Natural killer cell treated with Interleukin-12 subunit alpha and Interleukin-12 subunit beta and Interleukin-15 and Interleukin-18, amount 100 ng/mL, for 72 hours (primary cell): ENCODE results near the gene KPNA1. TPM values are rescaled to one million over a fixed set of nuclear protein-coding genes. Genes with fewer than 3 reads are reported as not detected.

Experiments
- ATAC-seq, 2 donors: fragments of 150-1000 bp; cut with Tn5 transposase in 1 of 2; sonication (Bioruptor Pico), chemical (Tn5 transposase) in 1 of 2; 2 replicates each; pipeline ENCODE4 v1.10.0; 2021
- DNase-seq: peaks from one replicate; pipeline ENCODE4 v3.0.0; 2022; ENCODE audit warnings: low spot score
- H3K27ac Mint-ChIP-seq, 2 donors: 1 replicate in 1 of 2; 2 replicates in 1 of 2; pipeline ENCODE4 v1.8.0; 2022; ENCODE audit warnings: mixed read lengths in 2 of 2, mild to moderate bottlenecking in 1 of 2, moderate library complexity in 1 of 2
- H3K27me3 Mint-ChIP-seq, 2 donors: 1 replicate in 1 of 2; 2 replicates in 1 of 2; pipeline ENCODE4 v1.8.0; 2022; ENCODE audit warnings: mixed read lengths in 2 of 2
- H3K36me3 Mint-ChIP-seq: one replicate; pipeline ENCODE4 v1.8.0; 2022; ENCODE audit warnings: mixed read lengths
- H3K4me1 Mint-ChIP-seq, 2 donors: 1 replicate in 1 of 2; 2 replicates in 1 of 2; pipeline ENCODE4 v1.8.0; 2022; ENCODE audit warnings: low read depth in 2 of 2, mixed read lengths in 2 of 2, mild to moderate bottlenecking in 1 of 2
- H3K4me3 Mint-ChIP-seq: one replicate; pipeline ENCODE4 v1.8.0; 2022; ENCODE audit warnings: mixed read lengths
- H3K9me3 Mint-ChIP-seq: 2 replicates; pipeline ENCODE4 v1.8.0; 2022; ENCODE audit warnings: mixed read lengths
- total RNA-seq, 2 donors: library from RNA; stranded (reverse); gene quantifications; one replicate each; pipeline ENCODE4 v1.2.3, GENCODE V29; 2022

The KPNA1 gene
- total RNA-seq, 2 donors from 2014 or later, result 55.9 to 64.7 TPM

GRCh38 chr3:122410639-122411038 lies 104.1 kb downstream of the KPNA1 start:
- H3K4me1 Mint-ChIP-seq, result peaks cover 28 to 32% of the 10 kb centered on the region in 2 donors
- H3K9me3 Mint-ChIP-seq, result no peaks in the 10 kb centered on the region
- no peak for ATAC-seq
- no peak for DNase-seq
- no peak overlapping the region for H3K27ac Mint-ChIP-seq
- no peak overlapping the region for H3K4me3 Mint-ChIP-seq
- peaks cover 14% of the 10 kb centered on the region for H3K36me3 Mint-ChIP-seq
- no peaks in the 10 kb centered on the region for H3K27me3 Mint-ChIP-seq

GRCh38 chr3:122410111-122410510 lies 104.6 kb downstream of the KPNA1 start:
- H3K4me3 Mint-ChIP-seq, result no peak overlapping the region
- DNase-seq, result no peak
- H3K4me1 Mint-ChIP-seq, result peaks cover 24 to 27% of the 10 kb centered on the region in 2 donors
- H3K27me3 Mint-ChIP-seq, result no peaks in the 10 kb centered on the region
- H3K9me3 Mint-ChIP-seq, result no peaks in the 10 kb centered on the region
- peaks cover 11% of the 10 kb centered on the region for H3K36me3 Mint-ChIP-seq
- no peak for ATAC-seq
- H3K27ac Mint-ChIP-seq, result no peak overlapping the region

- no peaks in the 10 kb centered on the region for H3K27me3 Mint-ChIP-seq
- H3K4me1 Mint-ChIP-seq, result peaks cover 18 to 22% of the 10 kb centered on the region in 2 donors
- peak overlapping the region; percentile 60 for H3K4me3 Mint-ChIP-seq
- no peaks in the 10 kb centered on the region for H3K9me3 Mint-ChIP-seq
- ATAC-seq (no peak), DNase-seq (no peak)
- H3K27ac Mint-ChIP-seq, result peak overlapping the region; percentile 12 to 67
- H3K36me3 Mint-ChIP-seq, result peaks cover 6% of the 10 kb centered on the region
Measured at GRCh38 chr3:122409446-122409845, 105.3 kb downstream of the KPNA1 start.

GRCh38 chr3:122407946-122408345 lies 106.8 kb downstream of the KPNA1 start:
- H3K4me3 Mint-ChIP-seq, result no peak overlapping the region
- H3K27me3 Mint-ChIP-seq, result no peaks in the 10 kb centered on the region
- H3K9me3 Mint-ChIP-seq, result no peaks in the 10 kb centered on the region
- no peak overlapping the region for H3K27ac Mint-ChIP-seq
- DNase-seq, result no peak
- peaks cover 12 to 14% of the 10 kb centered on the region in 2 donors for H3K4me1 Mint-ChIP-seq
- H3K36me3 Mint-ChIP-seq, result peaks cover 14% of the 10 kb centered on the region
- ATAC-seq, result no peak

DNA sequence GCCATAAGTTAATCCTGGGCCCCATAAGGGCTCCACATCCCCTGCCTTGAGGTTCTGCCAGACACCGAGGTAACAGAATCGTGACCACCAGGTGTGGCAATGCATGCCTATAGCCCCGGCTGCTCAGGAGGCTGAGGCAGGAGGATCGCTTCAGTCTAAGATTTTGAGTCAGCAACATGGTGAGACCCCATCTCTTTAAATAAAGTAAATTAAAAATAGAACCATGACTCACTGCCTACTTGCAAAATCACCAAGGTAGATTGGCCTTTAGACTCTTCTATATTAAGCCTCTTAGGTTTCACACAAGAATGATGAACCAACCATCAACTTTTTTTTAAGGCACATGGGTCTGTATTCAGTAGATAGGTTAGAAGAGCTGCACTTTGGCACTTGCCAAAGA lies 108.5 kb downstream of the KPNA1 start:
- peaks cover 7 to 12% of the 10 kb centered on the region in 2 donors for H3K4me1 Mint-ChIP-seq
- H3K4me3 Mint-ChIP-seq, result no peak overlapping the region
- H3K27ac Mint-ChIP-seq, result no peak overlapping the region
- peaks cover 14% of the 10 kb centered on the region for H3K36me3 Mint-ChIP-seq
- DNase-seq (no peak), ATAC-seq (no peak)
- no peaks in the 10 kb centered on the region for H3K27me3 Mint-ChIP-seq
- H3K9me3 Mint-ChIP-seq, result no peaks in the 10 kb centered on the region

DNA sequence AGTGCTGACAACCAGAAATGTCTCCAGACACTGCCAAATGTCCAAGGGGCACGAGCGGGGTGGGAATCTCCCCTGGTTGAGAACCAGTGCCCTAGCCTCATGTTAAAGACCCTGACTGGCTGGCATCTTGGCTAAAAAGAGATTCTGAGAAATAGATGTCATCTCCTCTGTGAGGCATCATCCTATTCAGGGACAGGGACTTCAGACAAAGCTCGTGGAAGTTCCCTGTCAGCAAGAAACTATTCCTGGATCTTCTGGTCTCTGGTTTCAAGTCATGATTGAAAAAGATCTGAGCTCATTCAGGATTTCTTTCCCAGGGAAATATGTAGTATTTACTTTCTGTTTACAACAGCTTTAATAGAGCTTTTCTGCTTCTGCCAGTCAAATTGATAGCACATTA lies 109.7 kb downstream of the KPNA1 start:
- peaks cover 7 to 12% of the 10 kb centered on the region in 2 donors for H3K4me1 Mint-ChIP-seq
- no peaks in the 10 kb centered on the region for H3K9me3 Mint-ChIP-seq
- no peaks in the 10 kb centered on the region for H3K27me3 Mint-ChIP-seq
- H3K4me3 Mint-ChIP-seq, result no peak overlapping the region
- DNase-seq (no peak), ATAC-seq (no peak)
- no peak overlapping the region for H3K27ac Mint-ChIP-seq
- peaks cover 14% of the 10 kb centered on the region for H3K36me3 Mint-ChIP-seq

DNA sequence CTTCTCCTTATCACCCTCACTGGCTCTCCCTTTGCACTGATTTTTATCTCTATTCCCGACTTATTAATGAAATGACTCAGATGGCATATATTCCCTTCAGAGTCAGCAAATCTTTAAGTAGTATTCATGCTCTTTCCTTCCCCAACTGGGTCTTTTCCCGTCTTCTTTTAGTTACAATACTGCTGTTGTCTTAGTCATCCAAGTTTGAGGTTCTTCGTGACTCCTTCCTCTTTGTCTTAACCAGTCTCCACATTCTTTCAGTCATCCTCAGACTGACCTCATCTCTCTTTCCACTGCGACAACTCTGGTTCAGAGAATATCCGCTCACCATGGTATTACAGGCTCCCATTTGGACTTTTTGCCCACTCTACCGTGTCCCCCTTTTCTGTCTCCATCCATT lies 111.2 kb downstream of the KPNA1 start:
- Mint-ChIP-seq H3K27me3 (no peaks in the 10 kb centered on the region), H3K4me3 (no peak overlapping the region), H3K27ac (no peak overlapping the region), H3K9me3 (no peaks in the 10 kb centered on the region), H3K36me3 (peaks cover 8% of the 10 kb centered on the region), H3K4me1 (peaks cover 2 to 5% of the 10 kb centered on the region in 2 donors)
- ATAC-seq, result no peak
- no peak for DNase-seq

GRCh38 chr3:122398920-122399319 lies 115.8 kb downstream of the KPNA1 start:
- no peak for DNase-seq
- ATAC-seq, result no peak
- Mint-ChIP-seq H3K4me1 (peaks cover 6 to 7% of the 10 kb centered on the region in 2 donors), H3K9me3 (no peaks in the 10 kb centered on the region), H3K27me3 (no peaks in the 10 kb centered on the region), H3K4me3 (no peak overlapping the region), H3K36me3 (peaks cover 8% of the 10 kb centered on the region), H3K27ac (no peak overlapping the region)

DNA sequence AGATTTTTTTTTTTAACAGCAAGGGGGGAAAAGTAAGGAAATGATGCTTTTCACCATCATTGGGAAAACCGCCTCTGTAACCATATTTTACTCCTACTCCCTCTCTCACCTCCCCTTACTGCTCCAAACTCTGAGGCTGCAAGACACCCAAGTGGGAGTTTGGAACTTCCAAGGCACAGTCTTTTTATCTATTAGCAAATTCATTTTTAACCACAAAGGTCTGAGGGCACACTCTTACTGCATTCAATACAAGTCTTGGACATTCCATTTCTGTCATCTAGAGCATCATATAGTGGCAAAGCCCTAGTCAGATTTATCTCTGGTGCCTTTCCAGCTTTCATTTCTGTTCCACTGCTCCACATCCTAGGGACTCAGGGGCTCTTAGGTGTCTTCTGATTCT lies 117.5 kb downstream of the KPNA1 start:
- ATAC-seq, result no peak
- no peaks in the 10 kb centered on the region for H3K27me3 Mint-ChIP-seq
- H3K9me3 Mint-ChIP-seq, result no peaks in the 10 kb centered on the region
- H3K4me3 Mint-ChIP-seq, result no peak overlapping the region
- H3K27ac Mint-ChIP-seq, result no peak overlapping the region
- H3K36me3 Mint-ChIP-seq, result no peaks in the 10 kb centered on the region
- no peak for DNase-seq
- H3K4me1 Mint-ChIP-seq, result peaks cover 6 to 9% of the 10 kb centered on the region in 2 donors

DNA sequence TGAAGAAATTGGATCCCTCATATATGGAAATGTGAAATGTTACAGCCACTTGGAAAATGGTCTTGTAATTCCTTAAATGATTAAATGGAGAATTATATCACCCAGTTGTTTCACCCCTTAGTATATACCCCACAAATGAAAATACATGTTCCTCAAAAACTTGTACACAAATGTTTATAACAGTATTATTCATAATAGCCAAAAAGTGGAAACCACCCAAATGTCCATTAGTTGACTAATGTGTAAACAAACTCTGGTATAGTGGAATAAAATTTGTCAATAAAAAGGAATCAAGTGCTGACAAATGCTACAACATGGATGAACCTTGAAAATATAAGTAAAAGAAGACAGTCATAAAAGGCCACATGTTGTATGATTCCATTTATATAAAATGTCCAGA lies 118.2 kb downstream of the KPNA1 start:
- no peaks in the 10 kb centered on the region for H3K36me3 Mint-ChIP-seq

GRCh38 chr3:122395582-122395981 lies 119.2 kb downstream of the KPNA1 start:
- no peaks in the 10 kb centered on the region for H3K36me3 Mint-ChIP-seq
- no peaks in the 10 kb centered on the region for H3K27me3 Mint-ChIP-seq
- H3K27ac Mint-ChIP-seq, result no peak overlapping the region
- H3K4me1 Mint-ChIP-seq, result peaks cover 6 to 9% of the 10 kb centered on the region in 2 donors
- ATAC-seq, result no peak
- no peak for DNase-seq
- H3K9me3 Mint-ChIP-seq, result no peaks in the 10 kb centered on the region
- no peak overlapping the region for H3K4me3 Mint-ChIP-seq

More for the DNA sequence above, 118.2 kb downstream of the KPNA1 start:
- DNase-seq (no peak), ATAC-seq (no peak)
- Mint-ChIP-seq H3K27ac (no peak overlapping the region), H3K4me3 (no peak overlapping the region), H3K27me3 (no peaks in the 10 kb centered on the region), H3K4me1 (peaks cover 6 to 9% of the 10 kb centered on the region in 2 donors), H3K9me3 (no peaks in the 10 kb centered on the region)

- Mint-ChIP-seq H3K36me3 (no peaks in the 10 kb centered on the region), H3K4me1 (peaks cover 6 to 9% of the 10 kb centered on the region in 2 donors), H3K9me3 (no peaks in the 10 kb centered on the region), H3K4me3 (no peak overlapping the region), H3K27me3 (no peaks in the 10 kb centered on the region), H3K27ac (no peak overlapping the region)
- DNase-seq (no peak), ATAC-seq (no peak)
Measured at GRCh38 chr3:122394173-122394572, 120.6 kb downstream of the KPNA1 start.

DNA sequence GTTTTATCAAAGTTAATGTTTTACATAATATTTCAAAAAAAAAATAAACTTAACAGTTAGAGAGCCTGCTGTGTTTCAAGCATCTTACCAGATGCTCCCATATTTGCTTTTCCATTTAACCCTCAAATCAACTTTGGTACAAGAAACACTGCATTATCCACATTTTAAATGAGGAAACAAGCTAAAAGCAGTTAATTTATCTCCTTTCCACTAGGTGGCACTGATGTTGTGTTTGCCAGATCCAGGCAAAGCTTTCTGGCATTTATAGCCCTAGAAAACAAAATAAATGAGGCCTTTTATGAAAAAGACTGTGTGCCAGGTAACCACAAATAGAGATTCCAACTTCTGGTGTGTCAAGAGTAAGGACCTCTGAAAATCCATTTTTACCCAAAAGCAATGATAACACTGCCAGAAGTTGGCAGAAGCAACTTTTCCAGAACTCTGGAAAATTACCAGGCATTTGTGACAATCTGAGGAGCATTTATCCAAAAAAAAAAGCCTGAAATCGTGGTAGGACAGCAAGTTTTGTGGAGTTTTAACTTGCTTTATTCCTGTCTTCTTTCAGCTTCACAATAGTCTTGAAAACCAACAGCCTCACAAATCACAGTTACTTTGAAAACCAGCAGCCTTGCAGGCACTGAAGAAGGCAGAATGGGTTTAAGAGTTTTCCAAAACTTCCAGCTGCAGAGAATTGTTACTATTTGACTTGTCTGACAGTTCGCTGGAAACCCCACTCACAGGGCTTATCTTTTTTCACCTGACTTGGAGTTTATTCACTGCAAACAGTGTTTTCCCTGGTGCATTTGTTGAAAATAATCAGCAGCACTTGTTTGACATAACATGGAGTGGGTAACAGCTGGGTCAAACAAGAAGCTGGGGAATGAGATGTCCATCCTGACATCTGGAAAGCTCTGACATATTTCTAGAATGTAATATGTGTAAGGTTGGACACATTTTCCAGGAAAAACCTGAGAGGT lies 121.6 kb downstream of the KPNA1 start:
- Mint-ChIP-seq H3K27ac (no peak overlapping the region), H3K4me1 (peaks cover 6 to 11% of the 10 kb centered on the region in 2 donors), H3K9me3 (no peaks in the 10 kb centered on the region), H3K27me3 (no peaks in the 10 kb centered on the region), H3K36me3 (no peaks in the 10 kb centered on the region), H3K4me3 (no peak overlapping the region)
- DNase-seq (no peak), ATAC-seq (no peak)

DNA sequence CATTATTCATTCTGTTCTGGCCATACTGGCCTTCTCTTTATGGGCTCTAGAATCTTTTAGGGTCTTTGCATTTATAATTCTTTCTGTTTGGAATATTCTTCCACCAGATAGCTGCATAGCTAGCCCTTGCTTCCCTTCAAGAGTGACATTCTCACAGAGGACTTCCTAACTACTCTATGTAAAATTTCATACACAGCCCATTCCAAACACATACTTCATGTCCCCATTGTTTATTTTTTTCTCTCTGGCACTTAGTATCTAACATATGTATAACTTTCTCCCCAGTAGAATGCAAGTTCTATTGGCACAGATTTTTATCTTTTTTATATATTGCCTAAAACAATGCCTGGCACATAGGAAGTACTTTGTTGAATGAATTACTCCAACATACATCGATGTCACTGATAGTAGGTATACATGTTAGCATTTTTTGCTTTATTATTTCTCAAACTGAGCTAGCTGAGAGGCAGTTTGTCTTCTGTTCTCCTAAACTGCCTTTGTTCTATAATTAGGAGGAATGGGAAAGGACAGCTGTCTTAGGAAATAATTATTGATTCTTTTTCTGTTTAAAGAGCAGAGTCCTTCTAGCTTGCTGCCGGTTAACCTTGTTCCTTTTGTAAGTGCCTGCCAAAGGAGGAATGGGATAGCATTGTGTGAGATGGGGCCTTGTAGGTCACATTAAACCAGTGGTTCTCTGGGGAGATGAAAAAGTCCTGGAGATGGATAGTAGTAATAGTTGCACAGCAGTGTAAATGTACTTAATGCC lies 122.9 kb downstream of the KPNA1 start:
- ATAC-seq (no peak), DNase-seq (no peak)
- Mint-ChIP-seq H3K27me3 (no peaks in the 10 kb centered on the region), H3K27ac (no peak overlapping the region), H3K4me1 (peaks cover 6 to 18% of the 10 kb centered on the region in 2 donors), H3K36me3 (no peaks in the 10 kb centered on the region), H3K4me3 (no peak overlapping the region), H3K9me3 (no peaks in the 10 kb centered on the region)
